Fibroblast of pulmonary artery (primary cell): Measurements from ENCODE around the gene ADI1.
"Not testable (repeated sequence)": the region's sequence is repeated elsewhere in the genome, so short reads cannot be mapped to it uniquely, and the experiment has no call there.

ENCODE experiments used
- DNase-seq: peaks from one replicate; pipeline ENCODE4 v3.0.0-alpha.2; 2010; ENCODE audit warnings: low read depth
- H3K4me3 ChIP-seq: replicated peaks from 2 replicates; pipeline ENCODE4 v1.5.1; 2011; ENCODE audit warnings: low read depth, mild to moderate bottlenecking, control low read depth, low read length, moderate library complexity
- CTCF ChIP-seq: IDR thresholded peaks from 2 replicates; pipeline ENCODE4 v1.5.1; 2011; ENCODE audit warnings: mild to moderate bottlenecking, control low read depth, low read length, inconsistent platforms; ENCODE audit errors: missing control alignments

ADI1 gene

GRCh38 chr2:3518496-3519254 is 656 bp downstream of the ADI1 start:
- TF ChIP-seq CTCF = no peak
- DNase-seq = peak; percentile 98
- H3K4me3 ChIP-seq = peak overlapping the region; percentile 92

- H3K4me3 ChIP-seq = peak overlapping the region; percentile 92
- TF ChIP-seq CTCF = no peak
- no peak for DNase-seq
Measured at GRCh38 chr2:3517948-3518495, 1.3 kb downstream of the ADI1 start.

GRCh38 chr2:3516831-3517230 is 2.5 kb downstream of the ADI1 start:
- no peak overlapping the region for H3K4me3 ChIP-seq
- no peak for TF ChIP-seq CTCF
- DNase-seq = no peak

- DNase-seq, H3K4me3 ChIP-seq: not testable (repeated sequence)
Measured at GRCh38 chr2:3515438-3515837, 3.9 kb downstream of the ADI1 start.

GRCh38 chr2:3513026-3513810 is 6.1 kb downstream of the ADI1 start:
- TF ChIP-seq CTCF = no peak
- no peak for DNase-seq
- no peak overlapping the region for H3K4me3 ChIP-seq

GRCh38 chr2:3512086-3512485 is 7.2 kb downstream of the ADI1 start:
- TF ChIP-seq CTCF = no peak

GRCh38 chr2:3505771-3506170 is 13.6 kb downstream of the ADI1 start:
- TF ChIP-seq CTCF = no peak
- DNase-seq = no peak
- no peak overlapping the region for H3K4me3 ChIP-seq

More at GRCh38 chr2:3512086-3512485, 7.2 kb downstream of the ADI1 start:
- H3K4me3 ChIP-seq = no peak overlapping the region
- DNase-seq = peak; percentile 8
